IMR-90 (cell line): ENCODE data around the gene ASTN2.

ENCODE experiments used
- BHLHE40 ChIP-seq: fragments of 150-350 bp; IDR thresholded peaks from 2 replicates; pipeline ENCODE4 v1.6.1; 2016; ENCODE audit warnings: mild to moderate bottlenecking, low read depth, low read length
- CEBPB ChIP-seq: IDR thresholded peaks from 2 replicates; pipeline ENCODE4 v1.6.1; 2012; ENCODE audit warnings: low read depth, low read length, improper control_type of control experiment
- FOS ChIP-seq: fragments of 150-350 bp; IDR thresholded peaks from 2 replicates; pipeline ENCODE4 v1.6.1; 2016; ENCODE audit warnings: low read depth, low read length
- MAFK ChIP-seq: IDR thresholded peaks from 2 replicates; pipeline ENCODE4 v1.6.1; 2012; ENCODE audit warnings: low read depth, low read length, improper control_type of control experiment
- MAZ ChIP-seq: IDR thresholded peaks from 2 replicates; pipeline ENCODE4 v1.6.1; 2012; ENCODE audit warnings: low read depth, mild to moderate bottlenecking, low read length, improper control_type of control experiment, moderate library complexity, borderline replicate concordance
- MXI1 ChIP-seq: IDR thresholded peaks from 2 replicates; pipeline ENCODE4 v1.6.1; 2012; ENCODE audit warnings: low read depth, mild to moderate bottlenecking, low read length, moderate library complexity, borderline replicate concordance
- POLR2A ChIP-seq: IDR thresholded peaks from 2 replicates; pipeline ENCODE4 v1.6.1; 2012; ENCODE audit warnings: mild to moderate bottlenecking, low read depth, low read length
- RAD21 ChIP-seq: IDR thresholded peaks from 2 replicates; pipeline ENCODE4 v1.6.1; 2012; ENCODE audit warnings: low read length, improper control_type of control experiment
- RCOR1 ChIP-seq: IDR thresholded peaks from 2 replicates; pipeline ENCODE4 v1.6.1; 2012; ENCODE audit warnings: mild to moderate bottlenecking, low read length, improper control_type of control experiment; ENCODE audit not compliant: insufficient replicate concordance
- RFX5 ChIP-seq: IDR thresholded peaks from 2 replicates; pipeline ENCODE4 v1.8.0; 2012; ENCODE audit warnings: low read depth, mild to moderate bottlenecking, low read length, moderate library complexity
- USF2 ChIP-seq: fragments of 150-350 bp; IDR thresholded peaks from 2 replicates; pipeline ENCODE4 v1.6.1; 2017; ENCODE audit warnings: mild to moderate bottlenecking, antibody characterized with exemption, low read length, low read depth
- TF ChIP-seq, protein P1 (sequence below): conservative IDR thresholded peaks from 2 replicates; pipeline ENCODE4 v1.5.1; 2012; ENCODE audit warnings: mild to moderate bottlenecking, low read depth, low read length, improper control_type of control experiment
- TF ChIP-seq, protein P2 (sequence below): fragments of 150-350 bp; IDR thresholded peaks from 2 replicates; pipeline ENCODE4 v1.6.1; 2016; ENCODE audit warnings: low read depth, mild to moderate bottlenecking, low read length, moderate library complexity, borderline replicate concordance

- TF ChIP-seq, protein P1, sequence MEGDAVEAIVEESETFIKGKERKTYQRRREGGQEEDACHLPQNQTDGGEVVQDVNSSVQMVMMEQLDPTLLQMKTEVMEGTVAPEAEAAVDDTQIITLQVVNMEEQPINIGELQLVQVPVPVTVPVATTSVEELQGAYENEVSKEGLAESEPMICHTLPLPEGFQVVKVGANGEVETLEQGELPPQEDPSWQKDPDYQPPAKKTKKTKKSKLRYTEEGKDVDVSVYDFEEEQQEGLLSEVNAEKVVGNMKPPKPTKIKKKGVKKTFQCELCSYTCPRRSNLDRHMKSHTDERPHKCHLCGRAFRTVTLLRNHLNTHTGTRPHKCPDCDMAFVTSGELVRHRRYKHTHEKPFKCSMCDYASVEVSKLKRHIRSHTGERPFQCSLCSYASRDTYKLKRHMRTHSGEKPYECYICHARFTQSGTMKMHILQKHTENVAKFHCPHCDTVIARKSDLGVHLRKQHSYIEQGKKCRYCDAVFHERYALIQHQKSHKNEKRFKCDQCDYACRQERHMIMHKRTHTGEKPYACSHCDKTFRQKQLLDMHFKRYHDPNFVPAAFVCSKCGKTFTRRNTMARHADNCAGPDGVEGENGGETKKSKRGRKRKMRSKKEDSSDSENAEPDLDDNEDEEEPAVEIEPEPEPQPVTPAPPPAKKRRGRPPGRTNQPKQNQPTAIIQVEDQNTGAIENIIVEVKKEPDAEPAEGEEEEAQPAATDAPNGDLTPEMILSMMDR = no peak
- no peak for TF ChIP-seq RAD21
- no peak for TF ChIP-seq POLR2A
- TF ChIP-seq MXI1 = no peak
- no peak for TF ChIP-seq USF2
- no peak for TF ChIP-seq FOS
- TF ChIP-seq CEBPB = no peak
- no peak for TF ChIP-seq RFX5
- TF ChIP-seq, protein P2, sequence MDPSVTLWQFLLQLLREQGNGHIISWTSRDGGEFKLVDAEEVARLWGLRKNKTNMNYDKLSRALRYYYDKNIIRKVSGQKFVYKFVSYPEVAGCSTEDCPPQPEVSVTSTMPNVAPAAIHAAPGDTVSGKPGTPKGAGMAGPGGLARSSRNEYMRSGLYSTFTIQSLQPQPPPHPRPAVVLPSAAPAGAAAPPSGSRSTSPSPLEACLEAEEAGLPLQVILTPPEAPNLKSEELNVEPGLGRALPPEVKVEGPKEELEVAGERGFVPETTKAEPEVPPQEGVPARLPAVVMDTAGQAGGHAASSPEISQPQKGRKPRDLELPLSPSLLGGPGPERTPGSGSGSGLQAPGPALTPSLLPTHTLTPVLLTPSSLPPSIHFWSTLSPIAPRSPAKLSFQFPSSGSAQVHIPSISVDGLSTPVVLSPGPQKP = no peak
- no peak for TF ChIP-seq BHLHE40
- no peak for TF ChIP-seq RCOR1
- TF ChIP-seq MAZ = no peak
- no peak for TF ChIP-seq MAFK
Measured at GRCh38 chr9:117063721-117064471, 351.0 kb downstream of the ASTN2 start.
